Loucy (cell line): ENCODE results near the gene TSC22D3.

Source experiments
- EZH2phosphoT487 ChIP-seq: fragments of 200-600 bp; IDR thresholded peaks from 2 replicates; pipeline ENCODE4 v1.6.1; 2018; ENCODE audit warnings: antibody characterized with exemption, mild to moderate bottlenecking, moderate library complexity, borderline replicate concordance
- TF ChIP-seq, protein P1 (sequence below): fragments of 200-600 bp; sonication (generic); conservative IDR thresholded peaks from 2 replicates; pipeline ENCODE4 v1.5.1; 2014; ENCODE audit warnings: mild to moderate bottlenecking, antibody characterized with exemption, low read length

DNA sequence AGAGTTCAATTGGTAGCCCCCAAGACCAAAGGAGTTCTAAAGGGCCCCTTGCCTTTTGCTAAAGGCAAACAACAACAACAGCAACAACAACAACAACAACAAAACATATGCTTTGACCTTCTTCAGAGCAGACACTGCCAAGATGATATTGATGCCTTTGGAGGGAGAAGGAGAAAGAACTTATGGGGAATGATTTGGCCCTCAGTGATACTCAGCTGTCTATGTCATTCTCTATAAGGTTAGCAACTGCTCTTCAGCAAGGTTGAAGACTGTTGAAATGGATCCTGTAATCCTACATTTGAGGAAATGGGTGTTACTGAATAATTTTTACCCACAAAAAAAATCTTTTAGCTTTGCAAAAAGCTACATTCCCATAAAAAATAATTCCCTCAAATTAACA is 74.8 kb downstream of the TSC22D3 start:
- TF ChIP-seq, protein P1, sequence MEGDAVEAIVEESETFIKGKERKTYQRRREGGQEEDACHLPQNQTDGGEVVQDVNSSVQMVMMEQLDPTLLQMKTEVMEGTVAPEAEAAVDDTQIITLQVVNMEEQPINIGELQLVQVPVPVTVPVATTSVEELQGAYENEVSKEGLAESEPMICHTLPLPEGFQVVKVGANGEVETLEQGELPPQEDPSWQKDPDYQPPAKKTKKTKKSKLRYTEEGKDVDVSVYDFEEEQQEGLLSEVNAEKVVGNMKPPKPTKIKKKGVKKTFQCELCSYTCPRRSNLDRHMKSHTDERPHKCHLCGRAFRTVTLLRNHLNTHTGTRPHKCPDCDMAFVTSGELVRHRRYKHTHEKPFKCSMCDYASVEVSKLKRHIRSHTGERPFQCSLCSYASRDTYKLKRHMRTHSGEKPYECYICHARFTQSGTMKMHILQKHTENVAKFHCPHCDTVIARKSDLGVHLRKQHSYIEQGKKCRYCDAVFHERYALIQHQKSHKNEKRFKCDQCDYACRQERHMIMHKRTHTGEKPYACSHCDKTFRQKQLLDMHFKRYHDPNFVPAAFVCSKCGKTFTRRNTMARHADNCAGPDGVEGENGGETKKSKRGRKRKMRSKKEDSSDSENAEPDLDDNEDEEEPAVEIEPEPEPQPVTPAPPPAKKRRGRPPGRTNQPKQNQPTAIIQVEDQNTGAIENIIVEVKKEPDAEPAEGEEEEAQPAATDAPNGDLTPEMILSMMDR = no peak
- TF ChIP-seq EZH2phosphoT487 = no peak
